ENCODE data around the gene HTRA1. TPM values are rescaled to one million over a fixed set of nuclear protein-coding genes. Genes with fewer than 3 reads are reported as not detected.

HTRA1 gene
- total RNA-seq, 1 experiment from 2014 or later: 157 TPM

DNA sequence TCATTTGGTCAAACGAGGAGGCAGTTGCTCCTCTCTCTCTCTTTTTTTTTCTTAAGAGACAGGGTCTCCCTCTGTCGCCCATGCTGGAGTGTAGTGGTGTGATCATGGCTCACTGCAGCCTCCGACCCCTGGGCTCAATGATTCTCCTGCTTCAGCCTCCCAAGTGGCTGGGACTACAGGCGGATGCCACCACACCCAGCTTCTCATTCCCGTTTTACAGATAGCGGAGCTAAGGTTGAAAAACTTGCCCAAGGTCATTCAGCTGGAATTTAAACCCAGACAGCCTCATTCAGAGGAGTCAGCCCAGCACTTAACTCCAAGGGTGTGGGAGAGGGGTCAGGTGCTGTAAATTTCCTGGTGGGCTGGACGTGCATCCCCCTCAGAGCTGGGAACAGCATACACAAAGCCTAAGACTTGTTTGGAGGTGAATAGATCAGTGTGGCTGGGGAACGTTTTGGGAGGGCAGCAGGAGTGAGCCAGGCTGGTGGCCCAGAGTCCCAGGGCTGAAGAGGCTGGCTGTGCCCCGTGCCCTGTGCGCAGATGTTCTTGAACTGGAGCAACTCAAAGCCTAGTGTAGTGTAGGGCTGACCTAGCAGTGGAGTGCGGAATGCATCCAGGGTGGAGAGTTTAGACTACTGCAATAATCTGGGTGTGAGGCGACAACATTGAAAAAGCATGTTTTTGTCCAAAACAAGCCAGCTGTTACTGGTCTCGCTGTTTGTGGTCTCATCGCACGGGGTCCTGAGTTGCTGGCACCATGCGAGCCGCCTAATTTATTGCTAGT lies 2.3 kb downstream of the HTRA1 start:
- intact Hi-C loops (cut with micrococcal nuclease): no loop called here
- H3K27ac Mint-ChIP-seq (ENCODE audit: low read depth, unreplicated experiment): no peak overlapping the region
- no peaks in the 10 kb centered on the region for H3K27me3 Mint-ChIP-seq (ENCODE audit: insufficient read depth, unreplicated experiment)
- no peak for TF ChIP-seq CTCF (IDR thresholded peaks at IDR 0.05; ENCODE audit: unreplicated experiment)
- no peaks in the 10 kb centered on the region for H3K9me3 Mint-ChIP-seq (ENCODE audit: unreplicated experiment)
- no TSS peak for BruUV-seq (replicated peaks)
- ChIA-PET POLR2A (interaction anchor here (15.0 kb wide), 1 partner anchor 27 kb away, joined by 291 read pairs; no protein-coding TSS in a partner anchor), CTCF (interaction anchor here (1.3 to 2.1 kb wide), 2 partner anchors 28 to 165 kb away, joined by 4 to 5 read pairs; no protein-coding TSS in a partner anchor)
- H3K4me1 Mint-ChIP-seq (ENCODE audit: insufficient read depth, unreplicated experiment): peaks cover 37% of the 10 kb centered on the region
- DNase-seq (ENCODE audit: unreplicated experiment): no peak
- peaks cover 25% of the 10 kb centered on the region for H3K36me3 Mint-ChIP-seq (ENCODE audit: insufficient read depth, unreplicated experiment)
- H3K4me3 Mint-ChIP-seq (ENCODE audit: unreplicated experiment): peak overlapping the region; percentile 99

- ChIA-PET POLR2A (interaction anchor here (15.0 kb wide), 1 partner anchor 26 kb away, joined by 291 read pairs; no protein-coding TSS in a partner anchor), CTCF (interaction anchor here (0.6 to 2.1 kb wide), 4 partner anchors 27 to 165 kb away, joined by 3 to 5 read pairs (median 4); no protein-coding TSS in a partner anchor)
- no TSS peak for BruUV-seq (replicated peaks)
- Mint-ChIP-seq H3K4me1 (ENCODE audit: insufficient read depth, unreplicated experiment) (peaks cover 37% of the 10 kb centered on the region), H3K9me3 (ENCODE audit: unreplicated experiment) (no peaks in the 10 kb centered on the region), H3K27ac (ENCODE audit: low read depth, unreplicated experiment) (no peak overlapping the region), H3K36me3 (ENCODE audit: insufficient read depth, unreplicated experiment) (peaks cover 30% of the 10 kb centered on the region), H3K4me3 (ENCODE audit: unreplicated experiment) (peak overlapping the region; percentile 56), H3K27me3 (ENCODE audit: insufficient read depth, unreplicated experiment) (no peaks in the 10 kb centered on the region)
- no peak for DNase-seq (ENCODE audit: unreplicated experiment)
- no peak for TF ChIP-seq CTCF (IDR thresholded peaks at IDR 0.05; ENCODE audit: unreplicated experiment)
- intact Hi-C loops (cut with micrococcal nuclease): no loop called here
These were observed 2.8 kb downstream of the HTRA1 start for GRCh38 chr10:122464250-122464510.

- BruUV-seq (replicated peaks): no TSS peak
- CTCF ChIA-PET: interaction anchor here (0.6 to 2.1 kb wide), 4 partner anchors 27 to 166 kb away, joined by 3 to 5 read pairs (median 4); no protein-coding TSS in a partner anchor
- peaks cover 39% of the 10 kb centered on the region for H3K4me1 Mint-ChIP-seq (ENCODE audit: insufficient read depth, unreplicated experiment)
These were observed 3.2 kb downstream of the HTRA1 start for GRCh38 chr10:122464586-122464985.

More at GRCh38 chr10:122464586-122464985, 3.2 kb downstream of the HTRA1 start:
- H3K4me3 Mint-ChIP-seq (ENCODE audit: unreplicated experiment): peak overlapping the region; percentile 56
- POLR2A ChIA-PET: interaction anchor here (15.0 kb wide), 1 partner anchor 26 kb away, joined by 291 read pairs; no protein-coding TSS in a partner anchor
- no peaks in the 10 kb centered on the region for H3K9me3 Mint-ChIP-seq (ENCODE audit: unreplicated experiment)
- no peak for DNase-seq (ENCODE audit: unreplicated experiment)
- H3K27ac Mint-ChIP-seq (ENCODE audit: low read depth, unreplicated experiment): no peak overlapping the region
- peaks cover 30% of the 10 kb centered on the region for H3K36me3 Mint-ChIP-seq (ENCODE audit: insufficient read depth, unreplicated experiment)
- TF ChIP-seq CTCF (IDR thresholded peaks at IDR 0.05; ENCODE audit: unreplicated experiment): no peak
- H3K27me3 Mint-ChIP-seq (ENCODE audit: insufficient read depth, unreplicated experiment): no peaks in the 10 kb centered on the region
- intact Hi-C loops (cut with micrococcal nuclease): no loop called here
